Measurements from ENCODE around the gene TRIM54. TPM values are rescaled to one million over a fixed set of nuclear protein-coding genes. Genes with fewer than 3 reads are reported as not detected.

Gene TRIM54
- total RNA-seq, 2 experiments from 2014 or later, result not detected

DNA sequence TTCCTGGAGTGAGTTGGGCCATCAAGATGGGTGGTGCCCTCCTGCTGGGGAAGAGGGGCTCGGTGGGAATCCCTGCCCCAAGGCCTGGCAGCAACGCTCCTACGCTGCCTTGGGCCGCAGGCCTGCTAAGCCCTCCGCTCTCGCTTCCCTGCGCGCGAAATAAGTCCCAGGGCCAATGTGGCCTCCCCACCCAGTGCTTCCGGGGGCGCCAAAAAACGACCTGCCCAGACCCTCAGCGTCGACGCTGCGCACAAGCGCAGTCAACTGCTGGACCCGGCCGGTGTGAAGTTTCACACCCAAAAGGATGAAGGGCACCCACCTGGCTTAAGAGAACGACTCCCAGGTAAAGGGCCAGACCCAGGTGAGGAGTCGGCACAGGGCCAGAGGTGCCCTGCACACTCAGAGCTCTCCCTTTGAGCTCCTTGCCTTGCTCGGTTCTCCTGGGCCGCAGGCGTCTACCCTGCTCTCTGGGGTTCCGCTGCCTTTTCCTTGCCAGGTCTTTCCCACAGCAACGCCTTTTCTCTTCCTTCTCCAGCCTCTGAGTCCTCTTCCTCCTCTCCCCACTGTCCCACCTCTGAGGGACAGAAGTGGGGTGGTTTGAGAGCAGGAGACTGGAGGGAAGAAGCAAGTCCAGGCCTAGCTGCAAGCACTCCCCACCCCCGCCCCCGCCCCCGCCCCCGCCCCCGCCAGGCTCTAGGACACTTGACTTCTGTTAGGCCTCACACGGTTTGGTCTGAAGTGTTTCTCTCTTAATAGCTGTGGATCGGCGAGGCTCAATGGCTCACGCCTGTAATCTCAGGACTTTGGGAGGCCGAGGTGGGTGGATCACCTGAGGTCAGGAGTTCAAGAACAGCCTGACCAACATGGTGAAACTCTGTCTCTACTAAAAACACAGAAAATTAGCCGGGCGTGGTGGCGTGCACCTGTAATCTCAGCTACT lies 6.7 kb upstream of the TRIM54 start, which contains the start of gene DNAJC5G:
Gene DNAJC5G (plus strand): TSS at position 223 of the 940 bp plus-strand sequence. CDS start 1,296 bp downstream, outside the sequence.
- Mint-ChIP-seq H3K4me3 (no peak within 1 kb of the TSS), H3K27me3 (peaks cover 23% of the 10 kb centered on the region), H3K36me3 (ENCODE audit: low read depth) (no peaks in the 10 kb centered on the region), H3K9me3 (no peaks in the 10 kb centered on the region), H3K4me1 (peaks cover 9% of the 10 kb centered on the region), H3K27ac (no peak within 1 kb of the TSS)
- ChIA-PET POLR2A (no interaction called here), CTCF (interaction anchor here (0.7 kb wide), 1 partner anchor 25 kb away, joined by 3 read pairs; no protein-coding TSS in a partner anchor)
- DNase-seq, result no peak

DNA sequence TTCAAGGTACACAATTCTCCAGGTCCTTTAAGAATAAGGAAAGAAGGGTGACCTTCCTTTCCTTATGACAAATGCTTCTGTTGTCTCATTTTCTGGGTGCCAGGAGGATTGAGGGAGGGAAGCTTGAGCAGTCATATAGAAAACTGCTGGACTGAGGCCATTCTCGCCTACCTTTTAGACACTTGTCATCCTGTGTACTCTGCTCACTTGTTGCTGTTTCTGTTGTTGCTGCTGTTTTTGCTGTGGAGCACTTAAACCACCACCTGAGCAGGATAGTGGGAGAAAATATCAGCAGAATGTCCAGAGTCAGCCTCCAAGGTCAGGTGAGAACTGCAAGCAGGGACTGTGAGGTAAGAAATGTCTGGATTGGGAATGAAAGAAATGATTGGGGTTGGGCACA lies 4.2 kb upstream of the TRIM54 start:
- no peak overlapping the region for H3K27ac Mint-ChIP-seq
- H3K4me3 Mint-ChIP-seq, result no peak overlapping the region
- ChIA-PET CTCF (interaction anchor here (0.8 to 2.4 kb wide), 2 partner anchors 15 to 59 kb away, joined by 3 to 9 read pairs; partner anchors contain the start of gene SLC30A3), POLR2A (no interaction called here)
- DNase-seq, result no peak
- no peaks in the 10 kb centered on the region for H3K36me3 Mint-ChIP-seq (ENCODE audit: low read depth)
- peaks cover 9% of the 10 kb centered on the region for H3K4me1 Mint-ChIP-seq
- peaks cover 20% of the 10 kb centered on the region for H3K27me3 Mint-ChIP-seq
- H3K9me3 Mint-ChIP-seq, result no peaks in the 10 kb centered on the region

DNA sequence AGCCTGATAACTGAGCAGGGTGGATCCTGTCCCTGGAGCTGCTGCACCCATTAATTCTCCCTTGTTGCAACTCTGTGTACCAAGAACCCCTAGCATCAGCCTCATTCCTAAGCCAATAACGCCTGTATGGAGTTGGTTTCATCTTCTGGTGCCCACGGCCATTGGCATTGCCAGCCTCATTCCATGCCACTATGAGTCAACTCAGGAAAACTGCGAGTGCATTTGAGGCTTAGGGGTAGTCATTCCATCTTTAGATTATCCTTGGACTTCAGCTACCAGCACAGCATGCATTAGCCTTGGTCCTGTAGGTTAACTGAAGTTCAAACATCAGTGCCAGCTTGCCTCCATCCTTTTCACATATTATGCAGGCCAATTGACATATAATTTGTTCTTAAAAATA lies 1.4 kb upstream of the TRIM54 start:
- Mint-ChIP-seq H3K36me3 (ENCODE audit: low read depth) (no peaks in the 10 kb centered on the region), H3K4me1 (peaks cover 6% of the 10 kb centered on the region), H3K27ac (no peak overlapping the region), H3K4me3 (no peak overlapping the region), H3K27me3 (peaks cover 17% of the 10 kb centered on the region), H3K9me3 (no peaks in the 10 kb centered on the region)
- ChIA-PET CTCF (interaction anchor here (0.5 to 2.7 kb wide), 8 partner anchors 9 to 185 kb away, joined by 3 to 19 read pairs (median 6); partner anchors contain the start of gene MPV17), POLR2A (interaction anchor here (0.7 kb wide), 1 partner anchor 135 kb away, joined by 3 read pairs; no protein-coding TSS in a partner anchor)
- DNase-seq, result no peak

DNA sequence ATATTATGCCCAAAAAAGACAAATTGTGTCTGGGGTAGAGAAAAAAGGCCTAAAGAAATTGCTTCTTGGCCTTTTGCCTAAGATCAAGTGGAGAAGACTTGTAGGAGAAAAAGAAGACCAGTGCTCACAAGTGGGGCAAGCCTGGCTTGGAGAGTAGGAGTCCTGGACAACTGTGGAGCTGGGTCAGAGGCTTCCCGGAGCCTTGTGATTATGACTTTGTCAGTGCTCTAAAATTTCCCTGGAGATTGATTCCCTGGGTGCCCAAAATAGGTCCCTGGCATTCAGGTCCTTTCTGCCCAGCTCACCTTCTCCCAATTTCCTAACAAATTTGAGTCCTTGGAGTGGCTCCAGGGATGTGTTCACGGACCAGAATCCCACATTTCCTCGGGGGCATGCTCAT lies 787 bp upstream of the TRIM54 start:
- H3K4me3 Mint-ChIP-seq, result no peak overlapping the region

DNA sequence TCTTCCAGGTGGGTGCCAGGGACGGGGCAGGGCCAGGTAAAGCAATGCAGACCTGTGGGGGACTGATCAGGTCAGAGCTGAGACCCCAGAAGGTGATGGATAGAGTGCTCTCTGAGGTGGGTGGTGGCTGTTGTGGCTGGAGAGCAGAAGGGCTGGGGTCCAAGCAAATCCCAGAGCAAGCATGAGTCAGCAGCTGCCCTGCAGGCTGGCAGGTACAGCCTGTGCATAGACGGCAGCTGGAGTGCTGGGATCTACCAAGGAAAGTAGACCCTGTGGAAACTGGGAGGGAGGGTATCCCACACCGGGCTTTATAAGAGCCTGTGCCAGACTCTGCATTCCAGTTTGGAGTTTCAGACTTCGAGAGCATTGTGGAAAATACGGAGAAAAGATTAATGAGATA lies 663 bp downstream of the TRIM54 start:
- Mint-ChIP-seq H3K36me3 (ENCODE audit: low read depth) (no peaks in the 10 kb centered on the region), H3K4me3 (no peak overlapping the region), H3K4me1 (peaks cover 6% of the 10 kb centered on the region), H3K27ac (no peak overlapping the region), H3K9me3 (no peaks in the 10 kb centered on the region), H3K27me3 (peaks cover 24% of the 10 kb centered on the region)
- ChIA-PET CTCF (interaction anchor here (1.0 to 1.7 kb wide), 4 partner anchors 15 to 321 kb away, joined by 3 to 4 read pairs (median 4); partner anchors contain the start of gene SLC30A3), POLR2A (no interaction called here)
- no peak for DNase-seq

More for the DNA sequence above, 787 bp upstream of the TRIM54 start:
- H3K27me3 Mint-ChIP-seq, result peaks cover 20% of the 10 kb centered on the region
- H3K9me3 Mint-ChIP-seq, result no peaks in the 10 kb centered on the region
- ChIA-PET POLR2A (no interaction called here), CTCF (interaction anchor here (0.9 to 1.7 kb wide), 3 partner anchors 18 to 320 kb away, joined by 3 to 4 read pairs (median 4); partner anchors contain the start of gene SLC30A3)
- H3K4me1 Mint-ChIP-seq, result peaks cover 6% of the 10 kb centered on the region
- no peak overlapping the region for H3K27ac Mint-ChIP-seq
- H3K36me3 Mint-ChIP-seq (ENCODE audit: low read depth), result no peaks in the 10 kb centered on the region
- DNase-seq, result no peak

DNA sequence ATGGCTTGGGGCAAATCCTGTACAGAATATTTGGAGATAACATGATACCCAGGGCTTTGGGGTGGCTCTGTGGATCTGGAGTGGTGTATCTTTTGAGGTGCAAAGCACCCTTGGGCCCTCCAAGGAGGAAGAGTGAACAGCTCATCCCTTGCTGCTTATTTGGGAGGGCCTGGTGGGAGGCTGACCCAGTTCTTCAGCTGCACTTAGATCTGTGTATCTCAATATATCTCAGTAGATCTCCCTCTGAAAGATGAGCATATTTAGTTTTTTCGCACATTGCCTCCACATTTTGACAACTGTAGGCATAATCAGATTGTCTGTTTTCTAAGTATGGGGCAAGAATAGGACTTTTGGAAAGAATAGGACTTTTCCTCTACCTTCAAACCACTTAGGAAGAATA lies 2.8 kb downstream of the TRIM54 start:
- ChIA-PET POLR2A (no interaction called here), CTCF (interaction anchor here (0.6 to 1.9 kb wide), 3 partner anchors 9 to 18 kb away, joined by 3 to 5 read pairs (median 3); no protein-coding TSS in a partner anchor)
- H3K27me3 Mint-ChIP-seq, result peaks cover 30% of the 10 kb centered on the region
- DNase-seq, result no peak
- no peaks in the 10 kb centered on the region for H3K9me3 Mint-ChIP-seq
- peaks cover under 1% of the 10 kb centered on the region for H3K4me1 Mint-ChIP-seq
- no peaks in the 10 kb centered on the region for H3K36me3 Mint-ChIP-seq (ENCODE audit: low read depth)
- no peak overlapping the region for H3K4me3 Mint-ChIP-seq
- no peak overlapping the region for H3K27ac Mint-ChIP-seq

DNA sequence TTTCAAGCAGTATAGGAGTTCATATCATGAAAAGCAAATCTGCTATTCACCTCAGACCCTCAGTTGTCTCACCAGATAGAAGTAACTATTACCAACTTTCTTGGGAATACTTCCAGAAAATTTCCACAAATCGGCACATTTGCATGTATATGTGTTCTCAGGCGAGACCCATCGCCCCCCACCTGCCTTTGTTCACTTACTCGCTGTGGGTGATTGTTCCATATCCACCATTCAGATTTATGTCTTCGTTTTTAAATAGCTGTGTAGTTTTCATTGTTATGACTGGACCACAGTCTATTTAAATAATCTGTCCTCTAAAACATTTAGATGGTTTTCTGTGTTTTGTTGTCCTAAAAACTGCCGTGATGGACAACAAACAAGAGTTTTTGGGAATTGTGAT lies 3.3 kb downstream of the TRIM54 start:
- Mint-ChIP-seq H3K27ac (no peak overlapping the region), H3K4me1 (no peaks in the 10 kb centered on the region), H3K36me3 (ENCODE audit: low read depth) (no peaks in the 10 kb centered on the region), H3K27me3 (peaks cover 30% of the 10 kb centered on the region), H3K4me3 (no peak overlapping the region), H3K9me3 (no peaks in the 10 kb centered on the region)
- CTCF ChIA-PET, result interaction anchor here (0.6 to 1.2 kb wide), 2 partner anchors 14 to 17 kb away, joined by 3 to 5 read pairs; no protein-coding TSS in a partner anchor
- POLR2A ChIA-PET, result no interaction called here
- DNase-seq, result no peak

DNA sequence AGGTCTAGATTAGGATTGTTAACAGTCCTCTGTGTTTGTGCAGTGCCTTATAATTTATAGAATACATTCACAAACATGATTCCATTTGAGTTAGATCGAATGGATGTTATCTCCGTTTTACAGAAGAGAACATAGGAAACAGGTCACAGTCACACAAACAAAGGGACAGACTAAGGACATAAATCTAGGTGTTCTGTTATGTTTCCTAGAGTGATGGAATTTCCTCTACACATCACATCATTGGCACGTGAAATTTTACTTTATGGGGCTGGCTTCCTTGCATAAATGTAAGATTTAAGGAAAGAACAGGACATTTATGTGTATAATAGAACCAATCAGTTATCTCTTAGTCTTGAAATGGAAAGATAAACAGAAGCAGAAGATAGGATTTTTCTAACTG lies 6.4 kb downstream of the TRIM54 start:
- H3K36me3 Mint-ChIP-seq (ENCODE audit: low read depth), result no peaks in the 10 kb centered on the region
- ChIA-PET CTCF (interaction anchor here (1.1 kb wide), 2 partner anchors 9 to 10 kb away, joined by 3 to 4 read pairs; no protein-coding TSS in a partner anchor), POLR2A (no interaction called here)
- no peaks in the 10 kb centered on the region for H3K9me3 Mint-ChIP-seq
- no peak overlapping the region for H3K4me3 Mint-ChIP-seq
- peaks cover 42% of the 10 kb centered on the region for H3K27me3 Mint-ChIP-seq
- DNase-seq, result no peak
- H3K27ac Mint-ChIP-seq, result no peak overlapping the region
- no peaks in the 10 kb centered on the region for H3K4me1 Mint-ChIP-seq

DNA sequence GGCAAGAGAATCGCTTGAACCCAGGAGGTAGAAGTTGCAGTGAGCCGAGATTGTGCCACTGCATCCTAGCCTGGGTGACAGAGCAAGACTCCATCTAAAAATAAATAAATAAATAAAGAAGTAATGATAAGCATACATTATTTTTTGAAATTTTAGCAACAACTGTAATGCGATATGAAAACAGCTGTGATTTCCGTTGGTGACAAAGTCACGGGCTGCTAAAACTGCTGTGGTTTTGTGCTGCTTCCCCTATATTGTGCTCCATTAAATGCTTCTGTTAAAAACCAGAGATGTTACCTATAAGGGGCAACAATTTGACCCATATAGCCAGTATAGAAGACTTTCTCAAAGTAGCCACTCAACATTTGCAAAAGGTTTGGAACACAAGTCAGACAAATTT lies 8.3 kb downstream of the TRIM54 start:
- Mint-ChIP-seq H3K27ac (no peak overlapping the region), H3K27me3 (peaks cover 39% of the 10 kb centered on the region), H3K4me1 (no peaks in the 10 kb centered on the region), H3K4me3 (no peak overlapping the region), H3K36me3 (ENCODE audit: low read depth) (no peaks in the 10 kb centered on the region), H3K9me3 (no peaks in the 10 kb centered on the region)
- no peak for DNase-seq
- POLR2A ChIA-PET, result no interaction called here
- CTCF ChIA-PET, result no interaction called here

DNA sequence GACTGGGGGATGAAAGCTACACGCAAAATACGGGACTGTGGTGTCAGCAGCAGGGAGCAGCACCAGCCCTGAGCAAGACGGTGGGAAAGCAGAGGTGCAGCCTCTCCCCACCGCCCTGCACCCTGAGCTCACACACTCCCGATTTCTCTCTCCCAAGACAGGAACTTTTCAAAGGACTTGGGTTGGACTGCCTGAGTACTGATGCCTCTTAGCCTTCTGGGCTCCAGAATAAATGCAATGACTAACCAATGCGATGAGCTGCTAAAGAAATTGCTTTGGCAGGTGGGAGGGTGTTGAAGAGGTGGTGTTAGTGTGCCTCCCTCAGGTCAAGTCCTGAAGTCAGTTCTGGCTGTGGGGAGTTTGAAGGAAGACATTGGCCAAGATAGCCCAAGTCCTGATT lies 9.6 kb downstream of the TRIM54 start:
- ChIA-PET POLR2A (no interaction called here), CTCF (interaction anchor here (0.7 to 3.3 kb wide), 3 partner anchors 11 to 20 kb away, joined by 3 to 12 read pairs (median 7); no protein-coding TSS in a partner anchor)
- Mint-ChIP-seq H3K4me1 (no peaks in the 10 kb centered on the region), H3K27ac (no peak overlapping the region), H3K27me3 (peaks cover 35% of the 10 kb centered on the region), H3K36me3 (ENCODE audit: low read depth) (no peaks in the 10 kb centered on the region), H3K4me3 (no peak overlapping the region), H3K9me3 (no peaks in the 10 kb centered on the region)
- DNase-seq, result no peak

DNA sequence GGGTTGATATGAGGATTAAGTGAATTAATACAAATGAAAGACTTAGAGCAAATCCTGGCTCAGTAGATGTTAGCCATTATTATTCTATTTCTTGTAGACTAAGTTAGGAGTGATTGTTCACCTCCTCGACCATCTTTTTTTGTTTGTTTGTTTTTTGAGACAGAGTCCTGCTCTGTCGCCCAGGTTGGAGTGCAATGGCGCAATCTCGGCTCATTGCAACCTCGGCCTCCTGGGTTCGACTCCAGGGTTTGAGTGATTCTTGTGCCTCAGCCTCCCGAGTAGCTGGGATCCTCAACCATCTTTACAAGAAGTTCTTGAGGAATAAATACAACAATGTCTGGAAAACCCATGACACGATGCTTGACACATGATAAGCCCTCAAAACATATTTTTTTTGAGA lies 12.7 kb downstream of the TRIM54 start:
- CTCF ChIA-PET, result interaction anchor here (0.6 to 1.8 kb wide), 2 partner anchors 11 to 1153 kb away, joined by 4 to 5 read pairs; no protein-coding TSS in a partner anchor

DNA sequence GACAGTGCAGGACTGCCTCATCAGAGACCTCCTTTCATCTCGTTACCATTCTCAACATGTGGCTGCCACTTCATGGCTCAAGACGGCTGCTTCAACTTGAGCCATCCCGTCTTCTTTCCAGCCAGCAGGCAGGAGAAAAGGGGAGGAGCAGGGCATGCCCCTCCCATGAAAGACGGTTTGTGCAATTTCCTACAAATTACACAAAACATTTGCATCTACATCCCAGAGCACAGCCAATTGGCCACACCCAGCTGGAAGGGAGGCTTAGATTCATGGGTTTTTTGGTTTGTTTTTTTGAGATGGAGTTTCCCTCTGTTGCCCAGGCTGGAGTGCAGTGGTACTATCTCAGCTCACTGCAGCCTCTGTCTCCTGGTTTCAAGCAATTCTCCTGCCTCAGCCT lies 14.3 kb downstream of the TRIM54 start:
- DNase-seq, result no peak
- ChIA-PET POLR2A (no interaction called here), CTCF (interaction anchor here (1.0 to 1.2 kb wide), 3 partner anchors 13 to 33 kb away, joined by 3 to 5 read pairs (median 3); no protein-coding TSS in a partner anchor)
- Mint-ChIP-seq H3K4me3 (no peak overlapping the region), H3K36me3 (ENCODE audit: low read depth) (no peaks in the 10 kb centered on the region), H3K9me3 (no peaks in the 10 kb centered on the region), H3K4me1 (no peaks in the 10 kb centered on the region), H3K27me3 (peaks cover 20% of the 10 kb centered on the region), H3K27ac (no peak overlapping the region)

More for the DNA sequence above, 12.7 kb downstream of the TRIM54 start:
- DNase-seq, result no peak
- POLR2A ChIA-PET, result no interaction called here
- H3K9me3 Mint-ChIP-seq, result no peaks in the 10 kb centered on the region
- H3K4me1 Mint-ChIP-seq, result no peaks in the 10 kb centered on the region
- peaks cover 21% of the 10 kb centered on the region for H3K27me3 Mint-ChIP-seq
- no peak overlapping the region for H3K27ac Mint-ChIP-seq
- no peak overlapping the region for H3K4me3 Mint-ChIP-seq
- H3K36me3 Mint-ChIP-seq (ENCODE audit: low read depth), result no peaks in the 10 kb centered on the region

DNA sequence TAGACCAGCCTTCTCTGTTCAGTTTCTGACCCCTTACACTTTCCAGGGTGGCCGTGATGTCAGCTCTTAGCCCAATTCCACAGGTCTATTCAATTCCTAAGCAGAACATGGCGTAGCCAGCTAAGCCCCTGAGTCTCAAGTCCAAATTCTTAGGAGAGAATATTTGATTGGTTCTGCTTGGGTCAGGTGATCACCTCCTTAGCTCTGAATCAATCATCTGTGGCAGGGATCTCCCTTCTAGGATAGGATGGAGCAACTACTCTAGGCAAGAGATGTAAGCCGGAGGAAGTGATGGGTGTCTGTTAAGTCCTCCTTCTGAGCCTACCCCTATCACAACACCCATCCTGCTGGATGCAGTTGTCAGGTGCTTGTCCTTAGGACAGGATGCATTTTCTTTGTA lies 15.0 kb downstream of the TRIM54 start:
- Mint-ChIP-seq H3K4me3 (no peak overlapping the region), H3K4me1 (no peaks in the 10 kb centered on the region), H3K27ac (no peak overlapping the region), H3K27me3 (peaks cover 15% of the 10 kb centered on the region), H3K36me3 (ENCODE audit: low read depth) (no peaks in the 10 kb centered on the region), H3K9me3 (no peaks in the 10 kb centered on the region)
- ChIA-PET POLR2A (no interaction called here), CTCF (interaction anchor here (0.6 to 1.2 kb wide), 3 partner anchors 17 to 1388 kb away, joined by 4 to 5 read pairs (median 5); no protein-coding TSS in a partner anchor)
- no peak for DNase-seq

Measured in activated CD4-positive, alpha-beta T cell treated with anti-CD3 and anti-CD28 coated beads, Interleukin-2, amount 10 ng/mL, durations not matched to agents 7 days and 5 days (primary cell).